ENCODE results near the gene UQCR10.
"Not testable (repeated sequence)": the region's sequence is repeated elsewhere in the genome, so short reads cannot be mapped to it uniquely, and the experiment has no call there.

Gene UQCR10

DNA sequence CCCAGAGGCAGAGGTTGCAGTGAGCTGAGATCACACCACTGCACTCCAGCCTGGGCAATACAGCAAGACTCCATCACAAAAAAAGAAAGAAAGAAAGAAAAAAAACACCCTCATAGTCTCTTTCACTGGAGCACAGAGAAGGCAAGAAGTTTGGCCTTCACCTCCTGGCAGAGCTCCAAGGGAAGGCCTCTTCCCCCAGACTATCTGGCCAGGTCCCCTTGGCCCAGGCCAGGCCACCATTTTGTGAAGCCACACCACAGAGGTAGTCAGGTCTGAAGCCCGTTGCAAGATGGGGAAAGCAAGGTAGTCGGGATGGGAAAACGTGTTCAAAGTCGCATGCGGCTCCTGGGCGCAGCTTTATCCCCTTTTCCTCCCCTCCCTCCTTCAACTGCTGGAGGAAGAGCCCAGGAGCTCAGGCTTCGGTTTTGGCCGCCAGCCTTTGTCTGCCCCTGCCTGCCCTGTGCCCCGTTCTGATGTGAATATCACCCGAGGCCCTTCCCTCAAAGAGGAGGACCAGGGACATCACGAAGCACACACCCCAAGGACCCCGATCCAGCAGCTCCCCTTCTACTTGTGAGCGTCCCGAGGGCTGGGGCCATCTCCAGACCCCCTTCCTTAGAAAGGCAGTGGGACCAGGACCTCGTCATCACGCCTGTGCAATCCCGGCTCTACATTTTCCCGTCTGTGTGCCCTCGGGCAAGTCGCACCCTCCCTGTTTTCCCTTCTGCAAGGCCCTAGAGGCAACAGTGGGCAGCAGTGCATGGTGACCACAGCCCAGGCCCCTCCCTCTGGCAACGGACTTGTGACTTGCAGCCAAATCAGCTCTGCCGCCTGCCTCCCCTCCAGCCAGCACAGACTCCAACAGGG is 29.7 kb upstream of the UQCR10 start:
- DNase-seq (ENCODE audit: low spot score), result no peak

DNA sequence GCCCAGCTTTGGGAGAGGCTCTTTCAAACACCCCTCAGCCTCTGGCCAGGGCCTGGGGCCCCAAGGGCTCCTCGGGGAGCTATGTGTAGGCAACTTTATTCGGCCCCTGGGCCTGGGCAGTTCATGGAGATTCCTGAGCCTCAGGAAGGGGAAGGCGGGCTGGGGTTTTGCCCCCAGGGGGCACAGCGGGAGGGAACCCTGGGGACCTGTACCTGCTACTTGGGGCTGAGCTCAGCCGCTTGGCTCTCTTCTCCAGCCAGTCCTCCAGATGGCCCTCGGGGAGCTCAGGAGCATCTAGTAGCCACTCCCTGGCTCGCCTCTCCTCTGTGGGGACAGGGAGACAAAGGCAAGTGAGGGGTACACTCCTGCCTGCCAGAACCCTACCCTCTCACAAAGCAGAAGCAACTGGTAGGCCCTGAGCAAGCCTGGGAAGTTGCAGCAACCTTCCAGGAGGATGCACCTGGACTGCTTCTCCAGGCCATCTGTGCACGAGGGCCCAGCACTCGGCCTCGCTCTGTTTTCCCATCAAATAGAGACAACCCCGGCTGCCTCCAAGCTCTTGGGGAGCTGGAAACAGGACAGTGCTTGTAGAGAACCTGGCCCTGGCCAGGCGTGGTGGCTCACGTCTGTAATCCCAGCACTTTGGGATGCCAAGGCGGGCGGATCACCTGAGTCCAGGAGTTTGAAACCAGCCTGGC is 28.9 kb upstream of the UQCR10 start:
- DNase-seq (ENCODE audit: low spot score), result no peak

DNA sequence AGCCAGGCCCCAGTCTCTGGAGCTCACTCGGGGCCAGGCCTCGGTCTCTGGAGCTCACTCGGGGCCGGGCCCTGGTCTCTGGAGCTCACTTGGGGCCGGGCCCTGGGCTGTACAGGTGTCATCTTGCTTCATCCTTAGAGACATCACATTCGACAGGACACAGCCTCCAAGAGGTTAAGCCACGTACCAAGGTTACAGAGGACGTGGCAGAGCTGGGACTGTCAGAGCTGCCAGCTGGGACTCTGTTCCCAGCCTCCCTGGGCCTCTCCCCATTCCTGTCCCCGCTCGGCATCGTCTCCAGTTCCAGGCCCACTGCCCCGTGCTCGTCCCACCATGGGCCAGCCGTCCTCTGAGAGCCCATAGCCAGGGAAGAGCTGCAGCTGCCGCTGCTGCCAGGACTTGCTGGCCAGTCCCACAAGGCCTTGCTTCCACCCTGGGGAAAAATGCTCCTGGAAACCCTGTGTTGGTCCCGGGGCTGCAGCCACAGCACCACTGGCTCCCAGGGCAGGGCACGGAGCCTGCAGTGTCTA is 27.8 kb upstream of the UQCR10 start:
- DNase-seq (ENCODE audit: low spot score), result no peak

DNA sequence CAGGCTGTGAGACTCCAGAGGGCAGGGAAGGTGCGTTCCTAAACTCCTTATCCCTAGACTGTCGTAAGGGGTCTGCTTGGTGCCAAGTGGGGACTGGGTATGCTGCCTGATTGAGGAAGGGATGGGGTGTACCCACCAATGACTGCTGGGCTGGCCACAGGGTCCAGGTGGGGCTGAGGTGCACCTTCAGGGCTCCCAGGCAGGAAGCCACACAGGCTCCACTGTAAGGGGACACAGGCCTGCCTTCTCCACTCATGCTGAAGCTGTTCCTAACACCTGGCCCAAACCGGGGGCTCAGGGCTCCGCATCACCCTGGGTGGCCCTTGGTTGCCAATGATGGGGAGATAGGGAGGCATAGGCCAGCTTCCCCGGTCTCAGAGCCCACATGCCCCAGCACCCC is 27.0 kb upstream of the UQCR10 start:
- no peak for DNase-seq (ENCODE audit: low spot score)

DNA sequence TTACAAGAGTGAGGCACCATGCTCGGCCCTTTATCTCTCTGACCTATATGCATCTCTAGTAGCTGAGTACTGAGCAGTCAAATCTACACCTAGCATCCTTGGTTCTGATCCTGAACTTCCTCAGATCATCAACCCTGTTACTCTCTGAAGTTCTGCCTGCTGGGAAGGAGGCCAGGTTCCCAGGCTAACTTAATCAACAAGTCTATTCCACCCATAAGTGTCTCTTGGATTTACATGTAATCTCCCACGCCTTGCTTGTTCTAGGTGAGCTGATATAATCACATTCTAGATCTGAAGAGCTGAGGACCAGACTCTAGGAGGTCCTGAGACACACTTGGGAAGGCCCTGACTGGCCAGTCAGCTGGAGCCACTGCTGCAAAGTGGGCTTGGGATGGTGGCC is 25.2 kb upstream of the UQCR10 start:
- DNase-seq (ENCODE audit: low spot score), result no peak

DNA sequence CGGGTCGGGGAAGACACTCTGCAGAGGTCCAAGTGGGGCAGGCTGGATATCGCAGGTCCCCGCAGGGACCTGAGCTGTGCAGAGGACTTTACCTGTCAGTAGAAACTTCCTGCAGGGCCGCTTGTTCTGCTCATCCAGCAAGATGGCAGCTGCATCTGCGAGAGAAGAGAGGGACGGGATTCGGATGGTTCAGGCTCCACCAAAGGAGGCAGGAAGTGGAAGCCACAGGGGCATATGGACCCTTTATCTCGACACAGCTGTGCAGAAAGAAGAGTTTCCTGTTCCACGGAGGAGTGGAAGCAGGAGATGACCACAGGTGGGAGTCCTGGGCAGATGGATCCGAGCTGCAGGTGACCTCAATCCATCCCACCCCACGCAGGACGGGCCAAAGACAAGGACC is 24.8 kb upstream of the UQCR10 start:
- DNase-seq (ENCODE audit: low spot score), result no peak

DNA sequence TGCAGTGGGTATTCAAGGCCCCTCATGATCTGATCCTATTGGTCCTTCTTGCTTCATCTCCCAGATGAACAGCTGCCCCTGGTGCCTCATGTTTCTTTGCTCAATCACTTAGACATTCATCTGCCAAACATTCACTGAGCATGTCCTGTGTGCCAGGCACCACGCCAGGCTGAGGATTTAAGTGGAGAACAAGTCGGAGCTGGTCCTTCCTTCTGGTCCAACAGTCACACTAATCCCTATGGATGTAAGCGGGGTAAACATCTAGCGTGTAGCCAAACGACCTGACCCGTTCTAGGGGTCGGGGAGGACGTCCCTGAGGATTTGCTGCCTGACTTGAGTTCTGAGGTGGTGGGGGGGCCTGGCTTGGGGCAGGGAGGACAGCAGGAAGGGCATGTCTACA is 22.3 kb upstream of the UQCR10 start:
- no peak for DNase-seq (ENCODE audit: low spot score)

DNA sequence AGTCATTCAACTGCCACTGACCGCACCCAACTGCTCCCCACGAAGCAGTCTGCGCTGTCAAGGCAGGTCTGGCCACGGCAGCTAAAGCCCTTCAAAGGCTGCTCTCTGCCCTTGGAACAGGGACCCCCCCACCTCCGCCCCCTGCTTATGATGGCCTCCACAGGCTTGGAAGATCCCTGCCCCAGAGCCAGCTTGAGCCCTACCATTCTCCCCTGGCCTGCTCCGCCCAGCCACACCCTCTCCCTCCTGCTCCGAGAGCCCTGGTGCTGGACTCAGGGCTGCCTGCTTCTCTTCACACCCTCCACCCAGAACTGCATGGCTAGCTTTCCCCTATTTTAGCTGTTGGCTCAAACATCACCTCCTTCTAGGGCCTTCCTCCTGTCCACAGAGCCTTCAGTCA is 19.3 kb upstream of the UQCR10 start:
- DNase-seq (ENCODE audit: low spot score), result no peak

DNA sequence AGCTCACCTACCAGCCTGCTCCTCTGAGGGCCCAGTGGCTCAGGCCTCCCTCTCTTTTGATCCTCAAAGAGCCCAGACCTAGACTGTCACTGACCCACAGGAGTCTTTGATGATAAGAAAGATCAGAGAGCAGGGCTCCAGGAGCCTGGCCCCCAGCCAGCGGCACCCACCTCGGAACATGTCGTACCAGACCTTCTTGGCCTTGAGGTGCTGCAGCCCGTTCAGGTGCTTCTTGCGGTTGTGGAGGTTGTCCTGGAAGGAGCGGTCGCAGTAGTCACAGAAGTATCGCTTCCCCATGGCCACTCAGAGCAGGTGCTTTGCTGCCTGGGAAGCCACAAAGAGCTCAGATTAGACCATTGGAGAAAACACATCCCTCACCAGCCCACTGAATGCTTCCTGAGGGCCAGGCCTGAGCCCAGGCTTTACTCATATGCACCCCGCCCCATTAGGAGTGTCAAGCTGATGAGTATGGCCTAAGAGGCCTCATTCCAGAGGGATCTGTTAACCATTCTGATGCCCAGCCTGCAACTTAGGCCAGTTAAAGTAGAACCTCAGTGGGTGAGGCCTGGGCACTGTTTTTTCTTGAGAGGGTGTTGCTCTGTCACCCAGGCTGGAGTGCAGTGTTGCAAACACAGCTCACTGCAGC is 18.8 kb upstream of the UQCR10 start:
- no peak for DNase-seq (ENCODE audit: low spot score)

DNA sequence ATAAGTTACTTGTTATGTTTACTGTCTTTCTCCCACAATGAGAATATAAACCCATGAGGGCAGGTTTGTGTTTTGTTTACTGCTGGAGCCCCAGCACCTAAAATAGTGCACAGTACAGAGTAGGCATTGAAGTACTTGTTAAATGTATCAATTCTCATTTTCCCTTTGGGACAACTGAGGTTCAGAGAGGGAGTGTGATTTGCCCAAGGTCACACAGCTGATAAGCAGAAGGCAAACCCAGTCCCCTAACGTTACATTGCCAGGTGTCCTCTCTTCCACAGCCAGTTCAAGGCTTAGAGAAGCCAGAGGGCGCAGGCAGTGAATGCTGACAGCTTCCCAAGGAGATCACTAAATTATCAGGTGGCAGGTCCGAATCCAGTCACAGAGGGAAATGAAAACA is 17.1 kb upstream of the UQCR10 start:
- DNase-seq (ENCODE audit: low spot score), result no peak

DNA sequence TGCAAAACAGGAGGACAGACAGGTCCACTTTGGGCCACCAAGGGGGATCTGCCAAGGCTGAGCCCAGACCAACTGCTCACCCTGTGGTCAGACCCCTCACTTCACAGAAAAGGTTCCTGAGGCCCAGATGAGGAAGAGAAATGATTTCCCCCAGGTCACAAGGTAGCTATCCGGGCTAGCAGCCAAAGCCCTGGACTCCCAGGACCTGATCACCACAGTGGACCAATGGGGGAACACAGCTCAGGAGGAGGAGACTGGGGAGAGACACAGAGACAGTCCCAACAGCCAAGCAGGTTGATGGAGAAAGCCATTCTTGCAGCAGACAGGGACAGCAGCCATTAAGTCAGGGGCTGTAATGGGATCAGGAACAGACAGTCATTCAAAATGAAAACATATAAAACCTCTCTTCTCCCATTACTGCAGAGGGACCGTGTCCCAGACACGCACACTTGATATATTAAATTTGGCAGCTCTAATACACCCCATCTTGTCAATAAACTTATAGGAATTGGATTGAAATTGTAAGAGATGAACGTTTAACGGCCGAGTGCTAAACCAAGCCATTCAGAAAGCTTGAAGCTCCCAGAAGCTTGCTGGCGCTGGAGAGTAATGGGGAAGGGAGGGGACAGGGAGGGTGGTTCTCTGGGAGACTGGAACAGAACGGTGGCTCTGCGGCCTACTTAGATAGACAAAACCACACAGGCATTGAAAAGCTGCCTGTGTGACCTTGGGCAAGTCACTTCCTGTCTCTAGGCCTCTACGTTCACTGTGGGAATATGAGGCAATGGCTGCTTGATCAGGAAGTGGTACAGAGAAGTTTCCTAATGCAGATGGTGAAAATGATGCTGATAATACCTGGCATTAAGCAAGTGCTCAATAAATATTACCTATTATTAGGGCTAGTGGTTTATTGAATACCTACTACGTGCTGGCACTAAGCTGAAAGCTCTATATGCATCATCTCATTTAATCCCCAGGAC is 16.3 kb upstream of the UQCR10 start:
- DNase-seq (ENCODE audit: low spot score), result peak; percentile 49

DNA sequence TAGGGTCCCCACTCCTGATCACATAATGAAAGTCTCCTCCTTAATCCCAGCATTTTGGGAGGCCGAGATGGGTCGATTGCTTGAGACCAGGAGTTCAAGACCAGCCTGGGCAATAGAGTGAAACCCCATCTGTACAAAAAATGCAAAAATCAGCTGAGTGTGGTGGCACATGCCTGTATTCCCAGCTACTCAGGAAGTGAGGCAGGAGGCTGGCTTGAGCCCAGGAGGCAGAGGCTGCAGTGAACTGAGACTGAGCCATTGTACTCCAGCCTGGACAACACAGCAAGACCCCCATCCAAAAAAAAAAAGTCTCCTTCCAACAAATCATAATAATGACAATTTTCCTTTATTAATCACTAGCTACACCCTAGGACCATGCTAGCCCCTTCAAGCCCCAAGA is 15.5 kb upstream of the UQCR10 start:
- DNase-seq (ENCODE audit: low spot score), result no peak

DNA sequence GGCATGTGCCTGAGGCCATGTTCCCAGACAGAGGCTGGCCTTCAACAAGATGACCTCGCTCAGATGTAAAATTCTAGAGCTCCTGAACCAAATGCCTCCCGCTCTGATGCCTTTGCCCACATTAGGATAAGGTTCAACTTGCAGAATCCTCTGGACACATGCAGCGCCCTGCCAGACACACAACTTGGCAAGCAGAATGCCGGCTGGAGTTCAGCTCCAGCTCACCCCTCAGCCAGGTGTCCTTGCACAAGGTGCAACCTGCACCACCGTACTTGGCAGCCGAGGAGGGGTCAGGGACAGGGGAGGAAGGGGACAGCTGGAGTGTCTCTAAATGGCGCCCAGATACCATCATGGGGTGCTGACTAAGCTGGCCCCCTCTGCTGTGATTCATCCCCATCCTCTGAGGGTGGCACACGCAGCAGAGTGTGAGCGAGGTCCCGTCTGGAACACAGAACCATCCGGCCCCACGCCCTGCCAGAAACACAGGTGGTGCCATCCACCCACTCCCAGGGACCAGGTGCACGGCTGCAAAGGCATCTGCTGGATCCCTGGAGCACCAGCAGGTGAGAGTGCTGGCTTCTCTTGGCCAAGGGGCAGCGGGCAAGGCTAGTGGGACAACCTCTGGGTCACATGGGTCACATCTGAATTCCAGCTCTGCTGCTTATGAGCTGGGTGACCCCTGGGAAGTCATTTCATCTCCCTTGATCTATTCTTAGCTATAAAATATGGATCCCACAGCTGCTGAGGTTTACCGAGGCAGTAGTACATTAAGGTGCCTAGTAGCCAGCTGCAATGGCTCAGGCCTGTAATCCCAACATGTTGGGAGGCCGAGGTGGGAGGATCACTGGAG is 13.1 kb upstream of the UQCR10 start:
- DNase-seq (ENCODE audit: low spot score), result no peak

DNA sequence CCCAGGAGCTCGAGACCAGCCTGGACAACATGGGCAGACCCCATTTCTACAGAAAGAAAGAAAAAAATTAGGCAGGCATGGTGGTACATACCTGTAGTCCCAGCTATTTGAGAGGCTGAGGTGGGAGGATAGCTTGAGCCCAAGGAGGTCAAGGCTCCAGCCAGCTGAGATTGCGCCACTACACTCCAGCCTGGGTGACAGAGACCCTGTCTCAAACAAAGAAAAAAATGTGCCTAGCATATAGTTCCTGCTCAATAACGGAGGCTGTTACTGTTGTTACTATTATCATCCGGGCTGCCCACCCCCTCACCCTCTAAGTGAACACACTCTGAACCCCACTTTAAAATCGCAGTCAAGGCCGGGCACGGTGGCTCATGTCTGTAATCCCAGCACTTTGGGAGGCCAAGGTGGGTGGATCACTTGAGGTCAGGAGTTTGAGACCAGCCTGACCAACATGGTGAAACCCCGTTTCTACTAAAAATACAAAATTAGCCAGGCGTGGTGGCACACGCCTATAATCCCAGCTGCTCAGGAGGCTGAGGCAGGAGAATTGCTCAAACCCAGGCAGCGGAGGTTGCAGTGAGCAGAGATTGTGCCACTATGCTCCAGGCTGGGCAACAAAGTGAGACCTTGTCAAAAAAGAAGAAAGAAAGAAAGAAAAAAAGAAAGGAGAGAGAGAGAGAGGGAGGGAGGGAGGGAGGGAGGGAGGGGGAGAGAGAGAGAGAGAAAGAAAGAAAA is 12.3 kb upstream of the UQCR10 start:
- not testable (repeated sequence) for DNase-seq (ENCODE audit: low spot score)

DNA sequence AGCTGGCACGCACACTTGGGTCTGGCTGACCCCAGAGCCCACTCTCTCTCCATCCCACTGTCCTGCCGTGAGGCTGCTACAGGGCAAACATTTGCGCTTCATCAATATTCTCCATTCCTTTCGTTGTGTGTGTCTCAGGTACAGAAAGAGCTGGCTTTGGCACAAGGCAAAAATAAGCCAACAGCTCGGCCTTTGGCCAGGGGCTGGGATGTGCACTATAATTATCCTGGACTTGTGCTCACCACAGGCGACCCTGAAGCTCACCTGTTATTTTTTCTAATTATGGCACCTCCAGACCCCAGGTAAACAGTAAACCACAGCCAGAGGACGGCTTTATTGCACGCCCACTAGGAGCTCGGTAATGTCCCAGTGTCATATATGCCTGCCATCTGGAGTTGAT is 11.3 kb upstream of the UQCR10 start:
- DNase-seq (ENCODE audit: low spot score), result no peak

DNA sequence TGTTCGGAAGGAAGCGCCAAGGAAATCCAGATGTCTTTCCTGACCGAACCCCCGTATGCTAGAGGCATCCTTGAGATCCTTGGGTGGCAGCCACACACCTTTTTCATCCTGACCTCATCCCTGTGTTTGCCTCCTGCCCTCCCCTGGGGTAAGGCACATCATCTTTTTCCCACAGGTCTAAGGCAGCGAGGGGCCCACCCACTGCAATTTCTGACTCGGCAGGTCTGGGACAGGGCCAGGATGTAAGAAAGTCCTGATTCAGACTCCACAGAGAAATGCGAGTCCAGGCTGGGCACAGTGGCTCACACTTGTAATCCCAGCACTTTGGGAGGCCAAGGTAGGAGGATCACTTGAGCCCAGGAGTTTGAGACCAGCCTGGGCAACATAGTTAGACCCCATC is 10.8 kb upstream of the UQCR10 start:
- DNase-seq (ENCODE audit: low spot score), result no peak

DNA sequence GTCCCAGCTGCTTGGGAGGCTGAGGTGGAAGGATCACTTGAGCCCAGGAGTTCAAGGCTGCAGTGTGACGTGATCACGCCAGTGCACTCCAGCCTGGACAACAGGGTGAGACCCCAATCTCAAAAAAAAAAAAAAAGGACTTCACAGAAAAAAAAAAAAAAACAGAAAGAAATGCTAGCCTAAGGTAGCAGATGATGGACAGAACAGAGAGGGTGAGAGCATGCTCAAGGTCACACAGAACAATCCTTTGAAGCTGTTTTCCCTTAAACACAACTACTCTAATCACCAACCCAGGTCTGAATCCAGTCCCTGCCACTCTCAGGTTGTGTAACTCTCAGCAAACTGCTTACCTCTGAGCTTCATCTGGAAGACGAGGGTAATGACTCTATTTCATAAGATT is 10.1 kb upstream of the UQCR10 start:
- no peak for DNase-seq (ENCODE audit: low spot score)

DNA sequence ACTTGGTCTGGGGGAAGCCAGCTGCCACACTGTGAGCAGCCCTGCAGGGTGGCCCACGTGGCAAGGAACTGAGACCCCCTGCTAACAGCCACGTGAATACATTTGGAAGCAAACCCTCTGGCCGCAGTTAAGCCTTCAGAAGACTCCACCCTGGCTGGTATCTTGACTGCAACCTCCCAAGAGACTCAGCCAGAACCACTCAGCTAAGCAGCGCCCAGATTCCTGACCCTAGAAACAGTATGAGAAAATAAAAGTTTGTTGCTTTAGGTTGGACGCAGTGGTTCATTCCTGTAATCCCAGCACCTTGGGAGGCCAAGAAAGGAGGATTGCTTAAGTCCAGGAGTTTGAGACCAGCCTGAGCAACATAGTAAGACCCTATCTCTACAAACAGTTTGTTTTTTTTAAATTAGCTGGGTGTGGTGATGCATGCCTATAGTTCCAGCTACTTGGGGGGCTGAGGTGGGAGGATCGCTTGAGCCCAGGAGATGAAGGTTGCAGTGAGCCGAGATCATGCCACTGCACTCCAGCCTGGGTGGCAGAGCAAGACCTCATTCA is 9.0 kb upstream of the UQCR10 start:
- no peak for DNase-seq (ENCODE audit: low spot score)

DNA sequence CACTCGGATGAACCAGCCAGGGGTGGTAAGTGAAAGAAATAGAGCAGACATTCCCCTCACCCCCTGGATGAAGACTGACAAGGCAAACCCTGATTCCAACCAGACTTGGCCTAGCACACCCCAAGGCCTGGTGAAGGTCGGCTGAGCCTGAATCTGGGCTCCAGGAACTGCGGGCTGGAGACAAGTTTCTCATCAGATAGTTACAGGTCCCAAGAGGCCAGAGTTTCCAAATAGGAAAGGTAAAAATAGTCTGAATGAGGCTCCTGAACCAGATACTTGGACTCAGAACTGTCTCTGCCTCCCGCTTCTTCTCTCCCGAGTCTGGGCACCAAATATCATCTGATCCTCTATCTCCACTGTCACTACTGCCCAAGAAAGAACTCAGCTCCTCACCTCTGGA is 8.2 kb upstream of the UQCR10 start:
- DNase-seq (ENCODE audit: low spot score), result no peak

DNA sequence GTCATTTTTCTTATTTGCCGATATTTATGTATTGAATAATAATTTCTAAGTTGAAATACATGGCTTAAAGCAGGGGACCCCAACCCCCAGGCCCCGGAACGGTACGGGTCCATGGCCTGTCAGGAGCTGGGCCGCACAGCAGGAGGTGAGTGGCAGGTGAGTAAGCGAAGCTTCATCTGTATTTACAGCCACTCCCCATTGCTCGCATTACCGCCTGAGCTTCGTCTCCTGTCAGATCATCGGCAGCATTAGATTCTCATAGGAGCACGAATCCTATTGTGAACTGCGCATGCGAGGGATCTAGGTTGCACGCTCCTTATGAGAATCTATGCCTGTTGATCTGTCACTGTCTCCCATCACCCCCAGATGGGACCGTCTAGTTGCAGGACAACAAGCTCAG is 4.9 kb upstream of the UQCR10 start:
- no peak for DNase-seq (ENCODE audit: low spot score)
